Heart left ventricle (tissue), 13 donors: ENCODE measurements around the gene PIPOX.

Experiments
- POLR2A ChIP-seq, 2 donors: fragments of 450-650 bp; IDR thresholded peaks; one replicate each; pipeline ENCODE4 v1.6.1; 2017; ENCODE audit warnings: antibody characterized with exemption in 2 of 2, mild to moderate bottlenecking in 2 of 2, moderate library complexity in 2 of 2
- TF ChIP-seq, protein P1 (sequence below), 12 donors: fragments of 200-600 bp; sonication (generic) in 4 of 12; IDR thresholded peaks; one replicate each; pipeline versions ENCODE4 v1.5.0 to v1.8.0; 2018 to 2022; ENCODE audit warnings: antibody characterized with exemption in 12 of 12, mild to moderate bottlenecking in 5 of 12
- donor health status: ischemic (EF 13 %, LVEDD 7.1; RV severe dilation, severe dysfunction).
- donor health status: DM: no; HTN: yes; CAD: no.
- donor health status: DM: no; HTN: no; CAD: no.
- donor health status: ischemic (EF 25% LVEDD 6.9; RV normal size, moderate dysfunction).
- donor health status: ischemic (EF 25% LVEDD 5.7; RV mildly dilated, moderate dysfunction).
- donor health status: ischemic (EF 35%, LVEDD 5.7; RV mildly dilated, moderate dysfunction).
- donor health status: nonischemic (EF 11% LVEDD 7.7; RV severe dilation, severe dysfunction).
- donor health status: DM: yes; HTN: yes; CAD: no.
- donor health status: PGD.
- donor health status: ischemic (EF 29% LVEDD 5.4; RV normal size, mild dysfunction).
- donor health status: nonischemic (EF 23%, LVEDD 6.1; RV moderate dilation, normal function).

- no peak for TF ChIP-seq POLR2A (IDR thresholded peaks at IDR 0.05)
- TF ChIP-seq, protein P1, sequence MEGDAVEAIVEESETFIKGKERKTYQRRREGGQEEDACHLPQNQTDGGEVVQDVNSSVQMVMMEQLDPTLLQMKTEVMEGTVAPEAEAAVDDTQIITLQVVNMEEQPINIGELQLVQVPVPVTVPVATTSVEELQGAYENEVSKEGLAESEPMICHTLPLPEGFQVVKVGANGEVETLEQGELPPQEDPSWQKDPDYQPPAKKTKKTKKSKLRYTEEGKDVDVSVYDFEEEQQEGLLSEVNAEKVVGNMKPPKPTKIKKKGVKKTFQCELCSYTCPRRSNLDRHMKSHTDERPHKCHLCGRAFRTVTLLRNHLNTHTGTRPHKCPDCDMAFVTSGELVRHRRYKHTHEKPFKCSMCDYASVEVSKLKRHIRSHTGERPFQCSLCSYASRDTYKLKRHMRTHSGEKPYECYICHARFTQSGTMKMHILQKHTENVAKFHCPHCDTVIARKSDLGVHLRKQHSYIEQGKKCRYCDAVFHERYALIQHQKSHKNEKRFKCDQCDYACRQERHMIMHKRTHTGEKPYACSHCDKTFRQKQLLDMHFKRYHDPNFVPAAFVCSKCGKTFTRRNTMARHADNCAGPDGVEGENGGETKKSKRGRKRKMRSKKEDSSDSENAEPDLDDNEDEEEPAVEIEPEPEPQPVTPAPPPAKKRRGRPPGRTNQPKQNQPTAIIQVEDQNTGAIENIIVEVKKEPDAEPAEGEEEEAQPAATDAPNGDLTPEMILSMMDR (IDR thresholded peaks at IDR 0.05) = no peak
Measured at GRCh38 chr17:29010129-29010528, 32.8 kb upstream of the PIPOX start.
